HG03354 (cell line): Measurements from ENCODE around the gene DDX3X.

ENCODE experiments used
- ATAC-seq: cut with Tn5 transposase; IDR thresholded peaks from one replicate; pipeline ENCODE4 v1.9.1; 2021; ENCODE audit warnings: mild to moderate bottlenecking; ENCODE audit not compliant: unreplicated experiment, poor library complexity, severe bottlenecking

DDX3X gene

GRCh38 chrX:41326431-41326830 lies 7.5 kb upstream of the DDX3X start:
- no peak for ATAC-seq

DNA sequence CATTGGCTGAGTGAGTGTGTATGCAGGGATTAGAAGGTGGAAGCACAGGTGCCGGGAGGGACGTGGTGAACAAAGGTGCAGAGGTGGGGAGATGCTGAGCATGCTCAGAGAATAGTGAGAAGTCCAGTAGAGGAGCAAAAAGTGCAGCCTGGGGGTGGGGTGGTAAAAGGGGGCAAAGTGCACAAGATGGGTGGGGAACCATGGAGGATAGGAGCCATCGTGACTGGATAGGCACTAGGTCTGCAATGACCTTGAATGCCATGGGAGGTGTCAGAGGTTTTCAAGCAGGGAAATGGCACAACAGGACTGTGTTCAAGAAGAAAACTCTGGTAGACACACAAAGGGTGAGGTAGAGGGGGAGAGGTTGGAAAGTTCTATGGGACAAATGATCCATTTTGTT lies 6.6 kb upstream of the DDX3X start:
- no peak for ATAC-seq

GRCh38 chrX:41329101-41329500 lies 4.9 kb upstream of the DDX3X start:
- no peak for ATAC-seq

DNA sequence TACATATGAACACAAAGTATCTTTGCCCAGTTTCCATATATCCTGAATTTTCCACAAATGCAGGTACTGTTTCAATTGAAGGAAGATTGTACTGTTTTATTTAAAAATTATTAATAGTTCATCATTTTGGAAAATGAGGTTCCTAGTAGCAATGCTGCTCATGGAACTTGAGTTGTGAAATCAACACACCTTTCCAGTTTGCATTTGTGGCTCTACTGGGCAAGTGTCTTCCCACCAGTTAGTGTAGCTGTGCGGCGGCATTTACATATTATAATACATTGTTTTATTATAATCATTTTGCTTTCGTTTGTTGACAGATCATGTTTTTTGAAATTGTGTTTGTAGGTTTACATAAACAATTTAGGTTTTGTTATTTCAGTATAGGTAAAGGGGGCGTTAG lies 2.0 kb upstream of the DDX3X start:
- ATAC-seq: no peak

- peak; percentile 14 for ATAC-seq
Measured at GRCh38 chrX:41332408-41333002, 1.5 kb upstream of the DDX3X start.

GRCh38 chrX:41333003-41333743 lies 789 bp upstream of the DDX3X start:
- peak; percentile 47 for ATAC-seq

DNA sequence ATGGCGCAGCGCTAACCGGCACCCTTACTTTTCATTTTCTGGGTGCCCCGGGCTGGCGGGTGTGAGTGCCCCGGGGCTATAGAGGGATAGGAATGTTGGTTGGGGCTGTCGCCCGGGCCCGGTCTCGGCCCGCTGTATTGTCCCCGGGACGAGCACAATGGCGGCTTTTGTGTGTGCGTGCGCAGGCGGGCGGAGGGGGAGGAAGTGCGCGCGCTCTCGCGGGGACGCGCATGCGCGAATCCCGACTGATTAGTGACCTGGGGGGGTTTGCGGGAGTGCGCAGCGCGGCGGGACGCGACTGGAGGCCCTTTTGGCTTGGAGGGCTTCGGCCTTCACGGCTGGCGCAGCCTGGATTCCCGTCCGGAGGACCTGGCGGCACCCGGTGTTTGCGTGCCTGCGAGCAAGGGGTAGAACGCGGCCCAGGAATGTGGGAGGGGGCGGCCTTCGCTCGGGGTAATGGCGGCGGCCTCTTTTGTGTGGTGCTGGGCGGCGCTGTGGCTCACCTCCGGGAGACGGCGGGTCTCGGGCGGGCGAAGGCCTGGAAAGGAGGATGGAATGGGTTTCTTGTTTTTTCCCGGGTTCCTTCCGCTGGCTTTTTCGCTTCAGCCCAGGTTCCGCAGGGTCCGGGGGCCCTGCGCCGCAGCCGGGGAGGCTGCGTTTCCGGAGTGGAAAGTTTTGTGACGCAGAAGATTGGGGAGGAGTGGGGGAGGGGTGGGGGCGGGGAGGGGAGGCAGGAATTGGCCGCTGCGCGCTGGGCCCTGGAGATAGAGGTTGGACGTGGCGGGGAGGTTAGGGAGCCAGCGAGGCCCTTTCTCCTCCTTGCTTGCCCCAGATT lies 618 bp downstream of the DDX3X start:
- peak; percentile 27 for ATAC-seq

DNA sequence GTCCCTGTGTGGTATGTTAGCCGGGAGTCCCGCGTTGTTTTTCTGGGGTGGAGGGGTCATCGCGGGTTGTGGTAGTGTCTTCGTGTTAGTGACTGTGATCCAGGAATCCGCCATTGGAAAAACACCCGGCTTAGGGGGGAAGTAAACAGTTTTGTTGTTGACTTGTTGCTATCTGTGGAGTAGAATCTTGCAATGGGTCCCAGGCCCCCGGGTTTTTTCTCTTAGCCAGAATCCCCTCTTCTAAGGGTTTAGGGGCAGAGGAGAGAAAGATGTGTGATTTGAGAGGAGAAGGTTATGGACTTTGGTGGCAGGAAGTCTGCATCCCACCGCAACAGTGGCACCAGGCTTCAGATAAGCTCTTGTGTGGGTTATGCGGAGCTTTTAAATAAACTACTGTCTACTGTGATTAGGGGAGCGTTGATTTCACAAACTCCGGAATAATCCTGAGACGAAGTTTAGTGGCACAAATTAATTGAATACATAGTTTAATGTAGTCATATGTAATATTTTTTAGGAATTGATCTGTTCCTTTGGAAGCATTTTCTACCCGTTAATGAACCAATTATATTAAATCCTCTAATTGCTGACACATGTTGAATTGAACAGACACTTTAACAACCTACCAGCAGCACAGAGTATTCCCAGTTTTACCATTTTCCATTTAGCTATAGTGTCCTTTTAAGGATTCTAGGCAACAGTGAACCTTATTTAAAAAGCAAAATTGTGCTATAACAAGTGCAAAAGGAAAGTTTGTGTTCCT lies 1.4 kb downstream of the DDX3X start:
- no peak for ATAC-seq

DNA sequence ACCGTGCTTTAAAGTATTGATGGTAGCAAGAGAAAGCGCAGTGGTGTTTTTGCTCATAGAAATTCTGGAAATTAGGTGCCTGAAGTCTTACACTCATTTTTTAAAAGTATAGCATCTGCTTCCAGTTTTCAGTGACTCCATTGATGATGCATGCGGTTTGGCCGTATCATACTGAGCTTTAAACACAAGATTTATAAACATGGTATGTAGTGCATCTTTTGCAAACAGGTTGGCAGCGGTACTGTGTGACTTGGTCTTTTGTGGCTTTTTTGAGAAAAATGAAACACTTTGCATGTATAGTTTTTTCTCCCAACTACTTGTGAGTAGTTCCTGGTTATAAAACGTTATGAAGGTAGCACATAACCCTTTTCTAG lies 2.0 kb downstream of the DDX3X start:
- ATAC-seq: no peak

DNA sequence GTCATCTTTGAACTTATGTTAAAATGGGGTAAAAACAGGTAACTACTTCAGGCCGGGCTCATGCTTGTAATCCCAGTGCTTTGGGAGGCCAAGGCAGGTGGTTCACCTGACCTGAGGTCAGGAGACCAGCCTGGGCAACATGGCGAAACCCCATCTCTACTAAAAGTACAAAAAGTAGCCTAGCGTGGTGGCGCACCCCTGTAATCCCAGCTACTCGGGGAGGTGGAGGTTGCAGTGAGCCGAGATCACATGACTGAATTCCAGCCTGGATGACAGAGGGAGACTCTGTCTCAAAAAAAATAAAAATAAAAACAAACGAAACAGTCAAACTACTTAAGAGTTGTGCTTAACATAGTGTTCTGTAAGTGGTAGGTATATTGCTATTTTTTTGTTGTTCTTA lies 2.5 kb downstream of the DDX3X start:
- ATAC-seq: no peak

DNA sequence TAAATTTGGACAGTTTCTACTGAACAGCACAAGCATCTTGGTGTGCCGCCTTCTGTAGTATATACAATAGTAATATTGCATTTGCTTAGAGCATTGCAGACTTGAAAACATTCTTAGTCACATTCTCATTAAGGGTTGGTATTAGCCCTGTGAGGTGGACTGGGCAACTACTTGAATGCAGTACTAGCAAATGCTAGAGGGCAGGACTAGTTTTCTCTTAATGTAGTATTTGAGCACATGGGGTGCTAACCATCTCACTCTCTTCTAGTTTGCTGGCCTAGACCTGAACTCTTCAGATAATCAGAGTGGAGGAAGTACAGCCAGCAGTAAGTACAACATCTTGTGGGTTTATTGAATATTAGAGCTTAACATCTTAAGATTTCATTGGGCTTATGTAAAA lies 3.2 kb downstream of the DDX3X start:
- ATAC-seq: no peak

DNA sequence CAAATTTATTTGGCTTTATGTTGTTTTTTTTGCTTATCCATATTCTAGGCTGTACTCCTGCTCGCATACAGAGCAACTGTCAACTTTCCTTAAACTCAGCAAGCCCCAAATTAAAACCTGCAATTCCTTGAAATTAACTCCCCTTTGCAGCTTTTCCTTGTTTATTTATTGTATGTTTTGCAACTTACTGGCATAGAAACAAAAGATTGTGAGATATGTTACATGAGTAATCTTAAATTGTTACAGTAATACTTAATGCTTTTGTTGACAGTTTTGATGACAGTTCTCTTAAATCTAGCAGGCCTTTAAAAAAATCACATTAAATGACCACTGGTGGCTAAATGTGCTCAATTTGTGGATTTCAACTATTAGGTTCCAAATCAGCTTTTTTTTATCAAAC lies 4.5 kb downstream of the DDX3X start:
- ATAC-seq: no peak

- no peak for ATAC-seq
Measured at GRCh38 chrX:41339148-41339547, 5.2 kb downstream of the DDX3X start.

DNA sequence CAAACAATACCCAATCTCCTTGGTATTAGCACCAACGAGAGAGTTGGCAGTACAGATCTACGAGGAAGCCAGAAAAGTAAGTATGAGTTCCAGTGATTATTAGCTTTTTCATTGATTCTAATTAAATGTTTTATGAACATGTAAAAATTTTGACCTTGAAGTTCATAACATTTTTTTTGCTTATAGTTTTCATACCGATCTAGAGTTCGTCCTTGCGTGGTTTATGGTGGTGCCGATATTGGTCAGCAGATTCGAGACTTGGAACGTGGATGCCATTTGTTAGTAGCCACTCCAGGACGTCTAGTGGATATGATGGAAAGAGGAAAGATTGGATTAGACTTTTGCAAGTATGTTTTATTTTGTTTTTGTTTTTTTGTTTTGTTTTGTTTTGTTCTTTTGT lies 10.1 kb downstream of the DDX3X start:
- no peak for ATAC-seq

- no peak for ATAC-seq
Measured at GRCh38 chrX:41347186-41347585, 13.2 kb downstream of the DDX3X start.

DNA sequence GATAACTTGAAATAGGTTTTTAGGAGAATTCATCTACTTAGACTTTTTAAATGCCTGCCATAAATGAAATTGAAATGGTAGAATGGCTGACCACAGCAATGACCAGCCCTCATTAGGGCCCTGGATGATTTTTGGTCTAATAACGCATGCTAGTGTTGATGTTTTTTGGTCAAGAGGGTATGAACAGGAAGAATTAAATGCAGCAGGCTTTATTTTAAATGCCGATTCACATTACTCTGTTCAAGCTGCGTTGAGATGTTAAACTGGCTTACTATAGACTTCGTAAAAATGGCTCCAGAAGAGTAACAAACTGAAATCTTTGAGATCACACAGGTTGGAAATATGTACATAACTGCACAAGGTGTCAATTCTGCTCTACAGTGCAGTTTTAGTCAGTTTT lies 14.6 kb downstream of the DDX3X start:
- no peak for ATAC-seq

DNA sequence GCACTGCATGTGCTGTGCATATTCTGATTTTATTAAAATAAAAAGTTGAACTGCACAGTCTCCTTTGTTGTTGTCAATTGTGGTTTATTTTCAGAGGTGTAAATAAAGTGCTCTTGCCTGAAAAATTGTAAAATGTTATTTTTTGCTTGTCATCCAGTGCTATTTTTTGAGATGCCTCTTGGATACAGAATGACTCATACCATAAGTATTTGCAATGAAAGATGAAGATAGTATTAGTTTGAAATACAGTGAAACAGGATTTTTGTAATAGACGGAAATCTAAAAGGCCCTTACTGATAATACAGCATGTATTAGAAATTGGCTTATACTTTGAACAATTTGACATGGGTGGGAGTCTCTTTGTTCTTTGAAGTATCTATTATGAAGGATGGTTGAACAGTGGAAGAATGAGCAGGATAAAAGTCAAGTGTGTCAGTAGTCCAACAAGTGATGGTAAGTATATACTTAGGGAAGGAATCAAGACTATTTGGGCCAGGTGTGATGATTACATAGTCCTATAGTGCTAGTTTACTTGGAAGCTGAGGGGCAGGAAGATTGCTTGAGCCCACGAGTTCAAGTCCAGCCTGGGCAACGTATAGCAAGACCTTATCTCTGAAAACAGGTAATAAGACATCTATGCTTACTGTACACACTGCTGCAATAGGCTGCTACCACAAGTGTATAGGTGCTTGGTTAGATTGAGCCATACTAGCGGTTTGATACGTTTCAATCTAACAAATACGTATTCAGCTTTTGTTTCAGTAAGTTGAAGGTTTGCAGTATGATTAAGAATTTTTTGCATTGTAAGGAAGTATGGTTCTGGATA lies 16.4 kb downstream of the DDX3X start:
- no peak for ATAC-seq

DNA sequence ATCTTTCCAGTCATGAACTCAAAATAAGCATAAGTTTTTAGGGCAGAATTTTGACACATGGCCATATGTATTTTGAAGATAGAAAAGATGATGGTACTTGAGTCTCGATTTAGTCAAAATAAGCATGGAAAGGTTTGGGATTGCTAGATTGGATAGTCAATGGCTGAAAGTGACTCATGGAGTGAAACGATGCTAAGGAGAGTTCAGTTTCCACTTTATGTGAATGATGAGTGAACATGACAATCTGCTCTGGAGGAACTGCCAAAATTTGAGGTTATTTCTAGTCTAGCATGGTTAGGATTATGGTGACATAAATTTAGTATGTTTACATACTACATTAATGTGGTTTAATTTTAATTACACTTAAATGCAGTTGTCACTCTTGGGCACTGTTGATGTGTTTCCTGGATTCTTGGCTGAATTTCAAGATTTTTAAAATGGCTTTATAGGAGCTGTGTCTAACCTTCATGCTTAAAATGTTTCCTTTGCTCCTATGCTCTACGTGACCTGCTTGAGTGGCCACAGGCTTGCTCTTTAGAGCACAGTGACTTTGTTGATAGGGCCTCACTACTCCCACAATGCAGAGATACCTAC lies 17.1 kb downstream of the DDX3X start:
- ATAC-seq: no peak

DNA sequence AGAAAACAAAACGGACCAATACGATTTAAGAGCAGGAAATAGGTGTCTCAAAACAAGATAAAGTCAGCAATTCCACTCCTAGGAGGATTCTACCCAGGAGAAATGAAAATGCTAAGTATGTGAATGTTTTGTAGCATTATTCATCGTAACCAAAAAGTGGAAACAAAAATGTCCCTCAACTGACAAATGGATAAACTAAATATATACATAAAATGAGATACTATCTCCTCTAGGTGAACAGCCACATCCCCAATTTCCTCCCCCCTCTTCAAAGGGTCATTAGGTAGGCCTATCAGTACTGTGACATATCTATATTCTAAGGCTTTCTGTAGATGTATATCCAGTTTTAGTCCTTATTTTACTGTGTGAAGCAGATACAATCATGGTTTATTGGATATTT lies 18.0 kb downstream of the DDX3X start:
- ATAC-seq: no peak
